HCT116 (cell line): ENCODE data around the gene CENPVL2.
A peak's percentile ranks its signal among the peaks of the same experiment; 100 is the strongest.

Experiments
- CEBPB ChIP-seq: IDR thresholded peaks from 2 replicates; pipeline ENCODE4 v1.6.1; 2012; ENCODE audit warnings: low read depth
- CTCF ChIP-seq, 3 experiments: fragments of 200-600 bp in 1 of 3; sonication (generic) in 1 of 3; IDR thresholded peaks in 2 of 3; conservative IDR thresholded peaks in 1 of 3; 2 replicates each; pipeline ENCODE4 v1.5.1; 2012 to 2017; ENCODE audit warnings: low read depth in 2 of 3, low read length in 2 of 3, antibody characterized with exemption in 1 of 3, borderline replicate concordance in 1 of 3, control low read depth in 1 of 3, mild to moderate bottlenecking in 1 of 3, mixed read lengths in 1 of 3, mixed run types in 1 of 3, moderate library complexity in 1 of 3; ENCODE audit not compliant: insufficient read depth in 1 of 3
- EZH2 ChIP-seq: fragments of 200-600 bp; sonication (generic); IDR thresholded peaks from 2 replicates; pipeline ENCODE4 v1.6.1; 2017; ENCODE audit warnings: antibody characterized with exemption, mixed run types
- EZH2phosphoT487 ChIP-seq: fragments of 200-600 bp; IDR thresholded peaks from 2 replicates; pipeline ENCODE4 v1.6.1; 2018; ENCODE audit warnings: antibody characterized with exemption, borderline replicate concordance
- MAX ChIP-seq: IDR thresholded peaks from 2 replicates; pipeline ENCODE4 v1.6.1; 2012
- POLR2A ChIP-seq: IDR thresholded peaks from 2 replicates; pipeline ENCODE4 v1.7.0; 2011; ENCODE audit warnings: borderline replicate concordance; ENCODE audit not compliant: insufficient read depth, insufficient read length; ENCODE audit errors: extremely low read depth
- POLR2AphosphoS5 ChIP-seq: IDR thresholded peaks from 2 replicates; pipeline ENCODE4 v1.6.1; 2011; ENCODE audit warnings: mild to moderate bottlenecking, low read depth, low read length, moderate library complexity
- RAD21 ChIP-seq: IDR thresholded peaks from 2 replicates; pipeline ENCODE4 v1.6.1; 2012; ENCODE audit warnings: low read depth, mild to moderate bottlenecking
- YY1 ChIP-seq: IDR thresholded peaks from 2 replicates; pipeline ENCODE4 v1.6.1; 2011; ENCODE audit warnings: low read length, low read depth, moderate library complexity, mild to moderate bottlenecking; ENCODE audit not compliant: insufficient replicate concordance; ENCODE audit errors: extremely low read depth
- ZBTB33 ChIP-seq: IDR thresholded peaks from 2 replicates; pipeline ENCODE4 v1.6.1; 2011; ENCODE audit warnings: mild to moderate bottlenecking, low read length, moderate library complexity; ENCODE audit not compliant: insufficient replicate concordance; ENCODE audit errors: extremely low read depth
- ZNF274 ChIP-seq: fragments of 200-500 bp; sonication (Bioruptor generic); IDR thresholded peaks from 2 replicates; pipeline ENCODE4 v1.6.1; 2014; ENCODE audit warnings: mild to moderate bottlenecking, low read depth, low read length, inconsistent platforms

GRCh38 chrX:51641421-51642021 lies 41.1 kb downstream of the CENPVL2 start:
- TF ChIP-seq CTCF (IDR thresholded peaks at IDR 0.05 in 2 of 3, conservative IDR thresholded peaks at IDR 0.05 in 1 of 3; ENCODE audit: borderline replicate concordance in 1 of 3, insufficient read depth in 1 of 3, low read depth in 2 of 3, low read length in 2 of 3) = peak; percentile 43 to 63 (median 50); a peak in 5 of 6 replicates
- no peak for TF ChIP-seq ZNF274
- no peak for TF ChIP-seq POLR2A
- TF ChIP-seq EZH2 = no peak
- TF ChIP-seq EZH2phosphoT487 = no peak
- TF ChIP-seq YY1 = no peak
- TF ChIP-seq RAD21 = peak; percentile 84
- no peak for TF ChIP-seq ZBTB33
- TF ChIP-seq POLR2AphosphoS5 = no peak
- TF ChIP-seq MAX = no peak
- no peak for TF ChIP-seq CEBPB
